NB4 (cell line): ENCODE results near the gene LRRC26.

Experiments used
- CTCF ChIP-seq: IDR thresholded peaks from one replicate; pipeline ENCODE4 v1.5.1; 2012; ENCODE audit warnings: low read depth, low read length
- POLR2A ChIP-seq: IDR thresholded peaks from 2 replicates; pipeline ENCODE4 v1.6.1; 2011; ENCODE audit warnings: mild to moderate bottlenecking; ENCODE audit not compliant: insufficient read length; ENCODE audit errors: extremely low read depth

GRCh38 chr9:137164370-137165249 lies 5.2 kb downstream of the LRRC26 start:
- TF ChIP-seq CTCF (no peak), POLR2A (no peak)
